ENCODE data around the gene HOXA7. TPM values are rescaled to one million over a fixed set of nuclear protein-coding genes. Genes with fewer than 3 reads are reported as not detected.

HOXA7 gene
- polyA plus RNA-seq, 1 of the 3 experiments (the other 2 are of a cell fraction) = not detected

DNA sequence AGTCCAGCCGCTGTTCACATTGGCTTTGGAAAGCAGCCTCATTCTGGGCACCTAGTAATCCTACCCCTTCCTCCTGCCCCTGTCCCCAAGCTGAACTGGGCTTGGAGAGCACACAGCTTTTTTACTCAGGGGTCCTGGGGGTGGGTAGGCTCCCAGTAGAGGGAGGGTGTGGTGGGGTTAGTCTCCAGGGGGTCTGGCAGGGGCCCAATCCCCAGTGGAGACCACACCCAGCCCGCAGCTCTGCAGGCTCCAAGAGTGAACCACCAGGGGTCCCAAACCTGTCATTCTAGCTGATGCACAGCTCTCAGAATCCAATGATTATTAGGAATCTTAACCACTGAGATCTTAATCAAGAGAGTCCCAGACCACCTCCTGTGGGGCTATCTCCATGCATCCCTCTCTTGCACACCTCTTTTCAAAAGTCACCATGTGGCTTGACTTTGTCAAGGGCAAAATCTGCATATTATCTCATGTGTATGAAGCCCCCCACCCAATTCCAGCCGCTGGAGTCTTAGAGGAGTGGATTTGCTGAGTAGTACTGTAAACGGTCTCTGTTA, 25.9 kb upstream of the HOXA7 start:
- POLR2A ChIA-PET = no interaction called here
- TF ChIP-seq IRF3 (IDR thresholded peaks at IDR 0.05; ENCODE audit: low read depth, low read length) (no peak), FOXM1 (IDR thresholded peaks at IDR 0.05; ENCODE audit: low read depth) (no peak), NRF1 (IDR thresholded peaks at IDR 0.05; ENCODE audit: low read depth, low read length) (no peak), EP300 (IDR thresholded peaks at IDR 0.05; ENCODE audit: borderline replicate concordance in 1 of 2, low read depth in 1 of 2, low read length in 1 of 2) (no peak), ELF1 (IDR thresholded peaks at IDR 0.05) (no peak), TCF12 (IDR thresholded peaks at IDR 0.05) (no peak), FOXJ3 (CRISPR knock-in tag; IDR thresholded peaks at IDR 0.05) (no peak), PBX3 (IDR thresholded peaks at IDR 0.05) (no peak), FOSL2 (IDR thresholded peaks at IDR 0.05; ENCODE audit: borderline replicate concordance, low read depth) (no peak), RCOR1 (IDR thresholded peaks at IDR 0.05; ENCODE audit: low read length) (no peak), GABPA (IDR thresholded peaks at IDR 0.05; ENCODE audit: low read depth) (no peak), JUND (IDR thresholded peaks at IDR 0.05) (no peak), MEF2A (IDR thresholded peaks at IDR 0.05; ENCODE audit: borderline replicate concordance, low read depth) (no peak), CTCF (IDR thresholded peaks at IDR 0.05) (no peak), ZBTB33 (IDR thresholded peaks at IDR 0.05; ENCODE audit: borderline replicate concordance, low read depth) (no peak), EZH2phosphoT487 (IDR thresholded peaks at IDR 0.05; ENCODE audit: borderline replicate concordance, low read depth) (no peak), RXRA (IDR thresholded peaks at IDR 0.05; ENCODE audit: borderline replicate concordance, low read depth) (no peak)
- TF ChIP-seq, protein P1, sequence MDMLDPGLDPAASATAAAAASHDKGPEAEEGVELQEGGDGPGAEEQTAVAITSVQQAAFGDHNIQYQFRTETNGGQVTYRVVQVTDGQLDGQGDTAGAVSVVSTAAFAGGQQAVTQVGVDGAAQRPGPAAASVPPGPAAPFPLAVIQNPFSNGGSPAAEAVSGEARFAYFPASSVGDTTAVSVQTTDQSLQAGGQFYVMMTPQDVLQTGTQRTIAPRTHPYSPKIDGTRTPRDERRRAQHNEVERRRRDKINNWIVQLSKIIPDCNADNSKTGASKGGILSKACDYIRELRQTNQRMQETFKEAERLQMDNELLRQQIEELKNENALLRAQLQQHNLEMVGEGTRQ (IDR thresholded peaks at IDR 0.05; ENCODE audit: borderline replicate concordance, low read depth, low read length) = no peak
- H3K9me3 ChIP-seq = no peaks in the 10 kb centered on the region
- no peak overlapping the region for H3K27ac ChIP-seq (ENCODE audit: low read depth in 2 of 2, low read length in 1 of 2)
- CTCF ChIA-PET = interaction anchor here (0.7 to 6.8 kb wide), 15 partner anchors 8 to 1327 kb away, joined by 3 to 70 read pairs (median 7); partner anchors contain the start of genes HOXA10 and HOXA5
- H3F3A ChIP-seq (replicated peaks; ENCODE audit: insufficient read depth) = peaks cover 11% of the 10 kb centered on the region
- no peak overlapping the region for H3K9ac ChIP-seq
- no peaks in the 10 kb centered on the region for H3K9me2 ChIP-seq
- peaks cover 97% of the 10 kb centered on the region for H3K27me3 ChIP-seq (ENCODE audit: insufficient read depth)
- no peaks in the 10 kb centered on the region for H3K79me2 ChIP-seq (ENCODE audit: insufficient read depth)
- DNase-seq = no peak
- no peak overlapping the region for H3K4me3 ChIP-seq (ENCODE audit: low read depth in 2 of 2, low read length in 1 of 2)
- peaks cover 4 to 10% of the 10 kb centered on the region in 2 experiments; a peak in 1 of 4 replicates for H3K4me1 ChIP-seq (ENCODE audit: control insufficient read depth in 1 of 2, insufficient read depth in 2 of 2, low read depth in 1 of 2, low read length in 1 of 2)
- no peak overlapping the region for H3K4me2 ChIP-seq
- H2AFZ ChIP-seq (ENCODE audit: low read depth) = no peak overlapping the region
- H4K20me1 ChIP-seq (ENCODE audit: insufficient read depth) = peaks cover 12% of the 10 kb centered on the region; the same call in 1 of the 2 replicates
- WGBS (ENCODE audit: low lambda C conversion rate) = 9% methylated on average over 4 of the region's 4 CpGs
- H3K36me3 ChIP-seq (replicated peaks in 1 of 2; ENCODE audit: control insufficient read depth in 1 of 2, insufficient read depth in 2 of 2, low read length in 1 of 2) = no peaks in the 10 kb centered on the region

All from SK-N-SH (cell line).